HTERT RPE-1 (cell line): Measurements from ENCODE around the gene IDI2.

Source experiments
- in situ Hi-C: fragments of 300-500 bp; cut with MboI; formaldehyde crosslinking; loops from 4 replicates; pipeline ENCODE4 v1.14.3; 2020; ENCODE audit warnings: low sequenced_read_pairs

Gene IDI2

DNA sequence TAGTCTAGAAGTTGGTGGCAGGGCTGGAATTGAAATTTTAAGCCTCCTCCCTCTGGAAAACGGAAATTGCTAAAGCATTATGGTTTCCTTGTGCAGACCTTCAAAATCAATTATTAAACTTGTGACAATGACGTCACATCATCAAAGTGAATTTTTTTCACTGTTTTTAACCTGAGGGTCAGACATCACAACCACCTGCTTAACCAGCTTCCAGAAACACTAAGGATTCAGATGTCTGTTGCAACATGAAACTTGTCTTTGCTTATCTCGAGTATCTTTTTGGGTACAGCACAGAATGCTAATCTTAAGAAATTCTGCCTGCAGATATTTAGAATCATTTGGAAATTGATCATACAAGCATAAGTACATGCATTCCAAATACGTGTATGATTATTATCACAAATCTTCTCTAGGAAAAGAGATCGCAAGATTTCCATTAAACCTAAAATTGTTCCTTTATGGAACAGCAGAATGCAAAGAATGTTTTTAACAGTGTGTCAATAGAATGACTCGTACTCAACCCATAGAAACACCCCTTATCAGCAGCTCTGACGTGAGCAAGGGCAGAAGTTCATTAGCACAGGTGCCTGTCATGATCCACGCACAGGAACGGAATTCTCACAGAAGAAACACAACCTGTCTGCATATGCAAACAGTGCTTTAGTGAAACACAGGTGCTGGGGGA lies 41.5 kb downstream of the IDI2 start:
- in situ Hi-C loops: no loop called here

DNA sequence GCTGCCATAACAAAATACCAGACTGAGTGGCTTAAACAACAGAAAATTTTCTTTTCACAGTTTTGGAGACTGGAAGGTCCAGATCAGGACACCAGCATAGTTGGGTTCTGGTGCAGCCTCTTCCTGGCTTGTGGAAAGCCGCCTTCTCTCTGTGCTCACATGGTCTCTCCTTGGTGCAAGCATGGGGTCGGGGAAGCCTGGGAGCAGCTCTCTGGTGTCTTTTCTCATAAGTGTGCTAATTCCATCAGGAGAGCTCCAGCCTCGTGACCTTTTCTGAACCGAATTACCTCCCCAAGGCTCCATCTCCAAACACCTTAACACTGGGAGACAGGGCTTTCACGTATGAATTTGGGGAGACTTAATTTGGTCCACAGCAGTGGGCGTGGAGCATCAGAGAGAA lies 42.3 kb downstream of the IDI2 start:
- in situ Hi-C loops: no loop called here

- in situ Hi-C loops: no loop called here
These were observed 45.1 kb downstream of the IDI2 start for GRCh38 chr10:980468-981093.

DNA sequence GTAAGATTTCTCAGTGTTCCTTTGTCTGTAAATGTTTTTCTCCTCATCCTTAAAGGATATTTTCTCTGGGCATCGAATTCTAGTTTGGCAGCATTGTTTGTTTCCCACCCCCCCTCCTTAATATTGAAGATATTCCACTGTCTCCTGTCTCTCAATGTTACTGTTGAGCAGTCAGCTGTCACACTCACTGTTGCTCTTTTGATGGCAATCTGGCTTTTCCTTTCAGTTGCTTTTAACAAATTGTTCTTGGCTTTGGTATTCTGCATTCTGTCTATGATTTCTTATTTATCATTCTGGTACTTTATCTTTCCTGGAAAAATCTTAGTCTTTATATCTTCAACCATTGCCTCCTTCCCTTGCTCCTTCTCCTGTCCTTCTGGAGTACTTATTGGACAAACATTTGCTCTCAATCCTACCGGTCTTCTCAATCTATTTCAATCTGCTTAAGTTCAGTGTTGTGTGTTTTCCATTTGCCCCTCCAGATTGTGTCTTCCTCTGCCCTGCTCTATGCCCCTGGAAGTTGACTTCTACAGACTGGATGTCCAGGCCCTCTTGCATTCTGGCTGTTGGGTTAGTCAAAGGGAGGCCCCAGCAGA lies 46.7 kb downstream of the IDI2 start:
- in situ Hi-C loops: no loop called here

DNA sequence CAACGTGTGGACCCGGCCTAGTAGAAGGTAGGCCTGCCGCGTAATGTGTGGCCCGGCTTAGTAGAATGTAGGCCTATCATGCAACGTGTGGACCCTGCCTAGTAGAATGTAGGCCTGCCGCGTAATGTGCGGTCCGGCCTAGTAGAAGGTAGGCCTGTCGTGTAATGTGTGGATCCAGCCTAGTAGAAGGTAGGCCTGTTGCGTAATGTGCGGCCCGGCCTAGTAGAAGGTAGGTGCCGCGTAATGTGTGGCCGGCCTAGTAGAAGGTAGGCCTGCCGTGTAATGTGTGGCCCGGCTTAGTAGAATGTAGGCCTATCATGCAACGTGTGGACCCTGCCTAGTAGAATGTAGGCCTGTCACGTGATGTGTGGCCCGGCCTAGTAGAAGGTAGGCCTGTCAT lies 49.3 kb downstream of the IDI2 start:
- in situ Hi-C loops: no loop called here

- in situ Hi-C loops: no loop called here
These were observed 50.9 kb downstream of the IDI2 start for GRCh38 chr10:974785-975074.

DNA sequence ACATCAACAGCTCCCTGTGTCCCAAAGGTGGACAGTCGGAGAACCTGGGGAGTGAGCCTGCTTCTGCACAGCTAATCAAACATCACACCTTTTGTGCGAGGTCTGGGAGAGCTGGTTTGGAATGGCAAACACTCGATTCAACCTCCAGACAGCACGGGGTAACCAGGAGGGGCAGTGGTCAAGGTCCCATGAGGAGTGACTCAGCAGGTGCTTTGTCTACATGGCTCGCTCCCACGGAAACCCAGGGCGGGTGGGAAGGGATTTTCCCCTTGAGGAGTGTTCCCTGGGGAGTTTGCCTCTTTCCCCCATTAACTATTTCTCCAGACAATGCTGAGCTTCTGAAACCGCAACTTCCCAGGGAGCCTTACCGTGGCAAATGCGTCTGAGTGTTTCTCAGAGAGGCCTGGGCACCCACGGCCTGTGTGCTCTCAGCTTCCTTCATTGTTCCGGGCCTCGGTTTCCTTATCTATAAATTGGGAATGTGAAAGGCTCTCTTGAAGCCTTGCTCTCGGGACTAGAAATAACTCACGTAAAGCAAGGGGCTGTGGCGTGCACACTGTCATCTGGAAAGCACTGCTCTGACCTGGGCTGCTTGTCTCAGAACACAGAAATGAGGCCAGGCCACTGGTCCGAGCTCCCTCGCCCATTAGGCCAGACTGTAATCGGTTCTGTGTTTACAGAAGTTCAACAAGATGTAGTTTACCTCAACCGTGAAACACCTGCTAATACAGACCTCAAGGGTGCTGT lies 51.4 kb downstream of the IDI2 start:
- in situ Hi-C loops: no loop called here

DNA sequence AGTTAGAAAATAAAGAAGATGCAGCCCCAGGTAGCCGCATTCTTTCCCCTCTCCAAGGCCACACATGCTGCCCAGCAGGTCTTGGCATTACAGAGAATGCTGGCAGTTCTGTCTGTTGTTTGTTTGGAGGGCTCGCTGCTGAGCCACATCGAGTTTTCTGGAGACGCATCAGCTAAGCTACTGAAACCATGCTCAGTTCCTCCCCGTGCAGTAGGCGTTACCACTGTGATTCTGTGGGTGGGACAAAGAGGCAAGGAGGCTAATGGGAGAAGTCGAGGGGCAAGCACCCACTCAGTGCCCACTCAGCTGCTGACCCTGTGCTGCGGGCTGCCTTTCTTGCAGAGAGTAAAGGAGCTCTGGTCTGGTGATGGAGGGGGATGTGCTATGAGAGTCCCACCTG lies 52.9 kb downstream of the IDI2 start:
- in situ Hi-C loops: no loop called here

DNA sequence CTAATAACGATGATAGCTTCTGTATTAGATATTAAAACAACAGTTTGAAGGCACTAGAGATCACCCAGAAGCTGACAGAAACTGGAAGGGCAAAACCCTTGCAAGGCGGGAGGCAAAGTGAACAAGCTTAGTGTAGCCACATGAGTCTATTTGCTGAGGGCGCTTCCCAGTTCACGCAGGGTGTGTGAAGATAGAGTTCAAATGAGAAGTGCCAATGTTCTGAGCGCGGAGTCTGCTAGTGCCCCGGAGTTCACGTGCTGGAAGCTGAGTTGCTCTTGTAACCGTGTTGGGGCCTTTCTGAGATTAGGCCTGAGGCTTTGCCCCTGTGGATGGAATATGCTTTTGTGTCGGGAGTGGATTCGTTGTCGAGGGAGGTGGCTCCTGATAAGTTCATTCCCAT lies 54.0 kb downstream of the IDI2 start:
- in situ Hi-C loops: no loop called here

GRCh38 chr10:971150-971542 lies 54.5 kb downstream of the IDI2 start:
- in situ Hi-C loops: no loop called here

- in situ Hi-C loops: no loop called here
These were observed 55.1 kb downstream of the IDI2 start for GRCh38 chr10:970311-971149.

- in situ Hi-C loops: no loop called here
These were observed 56.0 kb downstream of the IDI2 start for GRCh38 chr10:969473-970150.
